GM13977 (cell line): ENCODE results near the gene ARIH1.

Experiments
- DNase-seq: peaks from one replicate; pipeline ENCODE4 v3.0.0; 2012; ENCODE audit warnings: low spot score
- in situ Hi-C: fragments of 300-500 bp; cut with MboI; formaldehyde crosslinking; loops from one replicate; pipeline ENCODE4 v1.12.0; 2022; ENCODE audit warnings: low sequenced_read_pairs, low pct_unique_long_range_greater_than_20kb, mixed read lengths, inconsistent platforms; ENCODE audit not compliant: unreplicated experiment
- TF ChIP-seq, protein P1 (sequence below): IDR thresholded peaks from 2 replicates; pipeline ENCODE4 v1.5.1; 2012; ENCODE audit warnings: mild to moderate bottlenecking, control low read depth; ENCODE audit not compliant: insufficient read depth; ENCODE audit errors: extremely low read depth, missing control alignments

The ARIH1 gene

DNA sequence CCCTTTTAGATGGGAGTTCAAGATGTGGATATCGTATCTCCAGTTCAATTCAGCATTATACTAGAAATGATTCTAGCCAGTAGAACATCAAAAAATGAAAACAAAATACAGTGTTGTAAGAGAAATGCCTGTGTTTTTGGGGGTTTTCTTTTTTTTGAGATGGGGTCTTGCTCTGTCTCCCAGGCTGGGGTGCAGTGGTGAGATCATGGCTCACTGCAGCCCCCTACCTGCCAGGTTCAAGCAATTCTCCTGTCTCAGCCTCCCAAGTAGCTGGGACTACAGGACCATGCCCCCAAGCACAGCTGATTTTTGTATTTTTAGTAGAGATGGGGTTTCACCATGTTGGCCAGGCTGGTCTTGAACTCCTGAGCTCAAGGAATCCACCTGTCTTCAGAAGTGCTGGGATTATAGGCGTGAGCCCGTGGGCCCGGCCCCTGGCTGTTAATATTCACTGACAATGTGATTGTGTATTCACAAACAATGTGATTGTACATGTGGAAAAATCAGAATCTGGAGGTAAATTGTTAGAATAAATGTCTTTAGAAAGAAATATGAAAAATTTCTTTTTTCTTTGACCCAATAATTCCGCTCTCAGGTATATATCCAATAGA lies 59.0 kb downstream of the ARIH1 start:
- TF ChIP-seq, protein P1, sequence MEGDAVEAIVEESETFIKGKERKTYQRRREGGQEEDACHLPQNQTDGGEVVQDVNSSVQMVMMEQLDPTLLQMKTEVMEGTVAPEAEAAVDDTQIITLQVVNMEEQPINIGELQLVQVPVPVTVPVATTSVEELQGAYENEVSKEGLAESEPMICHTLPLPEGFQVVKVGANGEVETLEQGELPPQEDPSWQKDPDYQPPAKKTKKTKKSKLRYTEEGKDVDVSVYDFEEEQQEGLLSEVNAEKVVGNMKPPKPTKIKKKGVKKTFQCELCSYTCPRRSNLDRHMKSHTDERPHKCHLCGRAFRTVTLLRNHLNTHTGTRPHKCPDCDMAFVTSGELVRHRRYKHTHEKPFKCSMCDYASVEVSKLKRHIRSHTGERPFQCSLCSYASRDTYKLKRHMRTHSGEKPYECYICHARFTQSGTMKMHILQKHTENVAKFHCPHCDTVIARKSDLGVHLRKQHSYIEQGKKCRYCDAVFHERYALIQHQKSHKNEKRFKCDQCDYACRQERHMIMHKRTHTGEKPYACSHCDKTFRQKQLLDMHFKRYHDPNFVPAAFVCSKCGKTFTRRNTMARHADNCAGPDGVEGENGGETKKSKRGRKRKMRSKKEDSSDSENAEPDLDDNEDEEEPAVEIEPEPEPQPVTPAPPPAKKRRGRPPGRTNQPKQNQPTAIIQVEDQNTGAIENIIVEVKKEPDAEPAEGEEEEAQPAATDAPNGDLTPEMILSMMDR = peak; percentile 52
- in situ Hi-C loops = no loop called here

DNA sequence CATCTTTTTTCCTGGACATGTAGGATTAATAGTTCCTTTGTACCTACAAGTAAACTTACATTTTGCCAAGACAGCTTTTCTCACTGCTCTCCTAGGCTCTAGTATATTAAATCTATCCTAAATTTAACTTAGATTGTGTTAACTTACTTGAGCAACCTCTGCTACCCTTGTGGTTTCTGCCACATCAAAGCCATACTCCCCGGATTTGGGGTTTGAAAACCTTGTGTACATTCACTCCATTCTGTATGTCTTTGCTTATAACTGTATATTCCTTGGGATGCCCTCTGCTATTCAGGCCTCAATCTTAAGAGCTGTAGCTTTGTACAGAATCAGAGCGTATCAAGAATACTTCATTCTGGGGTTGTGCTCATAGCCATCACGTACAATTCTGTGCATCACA lies 60.4 kb downstream of the ARIH1 start:
- TF ChIP-seq, protein P1 = no peak
- in situ Hi-C loops = no loop called here
- DNase-seq = no peak

More for the DNA sequence above, 59.0 kb downstream of the ARIH1 start:
- no peak for DNase-seq

DNA sequence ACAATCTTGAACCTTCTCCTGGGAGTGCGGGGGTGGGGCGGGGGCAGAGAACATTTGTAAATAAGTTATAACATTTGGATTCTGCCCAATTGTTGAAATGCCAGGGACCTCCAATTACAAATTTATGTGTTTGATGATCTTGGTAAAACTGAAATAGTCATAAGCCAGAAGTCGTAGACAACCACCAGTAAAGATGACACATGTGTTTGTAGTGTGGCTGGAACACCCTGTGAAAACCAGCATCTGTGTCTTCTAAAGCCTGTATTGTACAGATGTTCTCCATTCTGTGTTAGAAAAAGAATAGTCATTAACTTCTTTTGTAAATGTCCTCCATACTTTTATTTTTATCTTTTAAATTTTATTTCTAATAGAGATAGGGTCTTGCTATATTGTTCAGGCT lies 61.8 kb downstream of the ARIH1 start:
- TF ChIP-seq, protein P1 = no peak
- DNase-seq = no peak
- in situ Hi-C loops = no loop called here

DNA sequence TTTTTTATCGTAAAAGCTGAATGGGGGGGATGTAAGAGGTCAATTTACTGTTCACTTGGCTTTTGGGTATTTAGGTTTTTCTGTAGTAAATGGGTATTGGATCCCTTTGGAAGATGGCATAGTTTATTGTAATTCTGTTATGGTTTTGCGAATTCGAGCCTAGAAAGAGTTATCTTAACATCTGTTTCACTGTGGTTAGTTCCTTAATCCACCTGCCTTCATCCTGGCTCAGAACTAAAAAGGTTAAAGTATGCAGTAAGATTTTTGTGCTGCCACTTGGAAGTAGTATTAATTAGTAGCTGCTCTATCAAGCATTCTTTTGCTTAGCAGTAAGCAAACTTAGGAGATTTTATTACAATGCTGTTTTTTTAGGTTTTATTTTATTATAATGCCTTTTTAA lies 62.4 kb downstream of the ARIH1 start:
- in situ Hi-C loops = no loop called here
- TF ChIP-seq, protein P1 = no peak
- DNase-seq = no peak

DNA sequence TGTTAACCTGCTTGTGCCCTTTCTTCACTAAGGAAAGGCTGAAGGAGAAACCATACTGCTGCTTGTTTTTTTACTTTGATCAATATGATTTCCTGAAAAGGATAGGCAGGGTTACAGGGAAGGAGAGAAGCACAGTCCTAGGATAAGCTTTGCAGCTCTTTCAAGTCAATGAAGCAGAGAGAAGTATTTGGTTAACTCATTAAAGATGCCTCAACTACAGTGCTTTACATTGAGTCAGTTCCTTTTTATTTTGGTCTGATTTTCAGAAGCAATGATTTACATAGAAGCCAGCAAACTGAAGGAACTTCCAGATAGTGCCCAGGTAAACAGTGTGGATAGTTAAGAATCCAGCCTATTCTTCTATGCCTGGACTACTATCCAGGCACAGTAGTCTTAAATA lies 64.8 kb downstream of the ARIH1 start:
- in situ Hi-C loops = no loop called here
- DNase-seq = no peak

DNA sequence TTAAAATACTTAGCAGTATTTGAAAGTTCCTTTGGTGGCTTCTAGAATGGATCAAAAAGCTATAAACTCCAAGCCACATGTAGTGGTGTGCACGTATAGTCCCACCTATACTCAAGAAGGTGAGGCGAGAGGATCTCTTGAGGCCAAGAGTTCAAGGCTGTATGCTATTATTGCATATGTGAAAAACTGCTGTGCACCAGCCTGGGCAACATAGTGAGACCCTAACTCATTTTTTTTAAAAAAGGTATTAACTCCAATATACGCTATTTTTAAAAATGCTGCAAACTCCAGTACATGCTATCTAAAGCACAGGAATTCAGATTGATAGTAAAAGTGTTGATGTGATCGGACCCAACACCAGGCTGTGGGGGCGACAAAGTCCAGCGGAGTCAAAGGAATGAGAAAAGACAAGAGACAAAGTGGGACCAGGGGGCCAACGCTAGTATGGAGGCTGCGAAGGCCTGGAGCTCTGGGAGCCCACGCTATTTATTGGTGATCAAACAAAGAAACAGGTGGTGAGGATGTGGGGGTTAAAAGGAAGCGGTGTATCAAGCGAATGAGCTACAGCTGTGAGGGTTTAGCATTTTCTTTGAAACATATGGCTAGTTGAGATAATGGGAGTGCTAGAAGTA lies 66.6 kb downstream of the ARIH1 start:
- in situ Hi-C loops = no loop called here
- no peak for DNase-seq

More for the DNA sequence above, 64.8 kb downstream of the ARIH1 start:
- TF ChIP-seq, protein P1 = no peak

More for the DNA sequence above, 66.6 kb downstream of the ARIH1 start:
- TF ChIP-seq, protein P1 = no peak
